Thyroid gland (tissue), 4 donors: ENCODE data around the gene HEMK1.

Source experiments
- CTCF ChIP-seq, 6 experiments: fragments of 200-600 bp in 3 of 6; fragments of 450-650 bp in 3 of 6; sonication (generic) in 3 of 6; IDR thresholded peaks; one replicate each; pipeline ENCODE4 v1.5.1; 2016 to 2019; ENCODE audit warnings: antibody characterized with exemption in 6 of 6, mild to moderate bottlenecking in 2 of 6, inconsistent platforms in 1 of 6, moderate library complexity in 1 of 6
- POLR2A ChIP-seq, 2 donors: fragments of 450-650 bp; IDR thresholded peaks; one replicate each; pipeline ENCODE4 v1.6.1; 2017; ENCODE audit warnings: antibody characterized with exemption in 2 of 2, mild to moderate bottlenecking in 2 of 2, moderate library complexity in 1 of 2

- no peak for TF ChIP-seq CTCF (IDR thresholded peaks at IDR 0.05)
- no peak for TF ChIP-seq POLR2A (IDR thresholded peaks at IDR 0.05)
Measured at GRCh38 chr3:50581459-50581842, 12.1 kb downstream of the HEMK1 start.
